ENCODE measurements around the gene SLC12A2.

SLC12A2 gene

DNA sequence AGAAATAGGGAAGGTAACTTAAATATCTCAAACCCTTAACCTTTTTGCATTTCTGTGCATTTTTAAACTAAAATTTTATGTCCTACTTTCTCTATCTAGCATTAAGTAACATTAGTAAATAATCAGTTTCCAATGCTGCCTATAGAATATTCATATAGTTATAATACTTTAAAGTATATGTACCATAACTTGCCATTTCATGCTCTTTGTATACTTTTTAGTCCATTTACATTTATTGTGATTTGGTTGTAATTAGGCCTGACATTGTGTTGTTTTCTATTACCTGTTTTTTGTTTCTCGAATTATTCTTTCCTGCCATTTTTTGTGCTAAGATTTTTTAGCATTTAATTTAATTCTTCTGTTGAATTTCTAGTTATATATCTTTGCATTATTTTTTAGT is 13.7 kb downstream of the SLC12A2 start:
- DNase-seq (ENCODE audit: low spot score), result no peak

DNA sequence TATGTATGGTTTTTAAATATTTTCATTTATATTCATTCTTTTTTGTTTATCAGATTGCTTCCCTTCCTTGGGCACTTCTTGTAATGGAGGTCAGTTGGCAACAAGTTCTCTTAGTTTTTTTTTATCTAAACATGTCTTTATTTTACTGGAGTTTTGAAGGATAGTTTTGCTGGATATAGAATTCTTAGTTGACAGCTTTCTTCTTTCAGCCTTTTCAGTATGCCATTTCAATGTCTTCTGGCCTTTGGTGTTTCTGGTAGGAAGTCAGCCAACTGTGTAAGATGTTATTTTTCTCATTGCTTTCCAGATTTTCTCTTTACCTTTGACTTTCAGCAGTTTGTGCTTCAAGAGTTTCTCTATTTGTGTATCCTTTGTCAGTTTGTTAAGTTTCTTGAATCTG is 14.2 kb downstream of the SLC12A2 start:
- DNase-seq (ENCODE audit: low spot score), result no peak

DNA sequence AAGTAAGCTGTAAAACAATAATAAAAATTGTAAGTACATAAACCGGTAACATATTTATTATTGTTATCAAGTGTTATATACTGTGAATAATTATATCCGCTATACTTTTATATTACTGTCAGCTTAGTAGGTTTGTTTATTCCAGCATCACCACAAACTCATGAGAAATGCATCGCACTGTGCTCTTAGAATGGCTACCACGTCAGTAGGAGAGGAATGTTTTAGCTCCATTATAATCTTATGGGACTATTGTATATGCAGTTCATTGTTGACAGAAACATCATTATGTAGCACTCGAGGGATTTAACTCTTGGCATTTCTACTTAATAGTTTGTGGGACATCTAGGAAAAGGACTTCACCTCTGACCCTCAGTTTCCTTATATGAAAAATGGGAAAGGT is 16.4 kb downstream of the SLC12A2 start:
- no peak for DNase-seq (ENCODE audit: low spot score)

DNA sequence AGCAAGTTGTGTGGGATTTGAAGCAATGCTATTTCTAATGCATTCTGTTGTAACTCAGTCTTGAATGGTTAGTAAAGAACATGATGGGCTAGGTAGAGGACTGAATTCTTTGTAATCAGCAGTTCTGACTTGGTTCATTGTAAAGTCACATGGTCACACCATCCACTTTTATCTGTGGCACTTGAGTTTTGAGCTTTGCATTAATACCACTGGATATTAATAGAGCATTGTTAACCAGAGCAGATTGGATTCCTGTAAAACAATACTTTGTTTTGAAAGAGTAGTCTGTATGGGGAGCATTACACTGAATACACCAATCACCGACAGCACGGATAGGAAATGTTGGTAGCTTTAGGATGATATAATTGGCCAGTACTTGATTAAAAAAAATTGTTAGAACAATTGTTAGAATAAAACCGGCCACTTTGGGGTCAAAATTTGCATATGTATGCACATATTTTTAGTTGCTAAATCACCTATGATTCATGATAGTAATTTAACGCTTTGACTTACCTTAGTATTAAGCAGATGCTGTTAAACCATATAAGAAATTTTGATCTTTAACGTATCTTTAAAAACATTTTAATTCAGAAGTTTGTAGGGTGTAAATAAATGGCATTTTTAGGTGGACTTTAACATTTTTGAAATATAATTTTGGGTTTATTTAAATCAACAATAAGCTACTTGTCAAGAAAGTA is 17.4 kb downstream of the SLC12A2 start:
- DNase-seq (ENCODE audit: low spot score), result no peak

DNA sequence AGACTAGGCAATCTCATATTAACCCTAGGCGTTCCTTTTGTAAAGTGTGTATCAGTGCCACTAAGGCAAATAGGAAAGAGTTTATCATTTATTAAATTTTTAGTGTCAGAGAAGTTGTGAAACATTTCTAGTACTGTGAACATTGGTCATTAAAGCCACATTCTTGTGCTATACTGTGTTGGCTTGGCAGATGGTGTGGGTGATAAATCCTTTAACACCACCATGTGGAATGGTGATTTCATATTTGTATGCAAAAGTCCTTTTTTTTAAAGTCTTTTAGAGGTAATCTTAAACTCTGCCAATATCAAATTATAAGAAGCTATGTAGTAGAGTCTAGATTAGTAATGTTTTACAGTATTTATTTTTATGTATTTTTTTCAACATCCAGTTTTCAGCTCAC is 18.1 kb downstream of the SLC12A2 start:
- DNase-seq (ENCODE audit: low spot score), result no peak

DNA sequence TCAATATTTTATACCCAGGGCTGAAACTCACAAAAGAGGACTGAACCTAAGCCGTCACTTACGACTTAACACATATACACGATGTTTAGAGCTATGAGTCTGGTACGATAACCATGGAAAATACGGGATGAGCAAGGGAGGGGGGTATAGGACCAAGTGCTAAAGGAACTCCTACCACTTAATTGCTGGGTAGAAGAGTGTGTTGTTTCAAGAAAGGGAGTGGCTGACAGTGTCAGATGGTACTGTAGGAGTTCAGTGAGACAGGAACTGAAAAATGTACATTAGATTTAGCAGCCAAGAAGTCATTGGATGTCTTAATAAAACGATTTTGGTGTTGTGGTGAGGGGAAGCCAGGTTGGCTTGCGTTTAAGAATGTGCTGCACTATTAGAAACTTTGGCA is 21.6 kb downstream of the SLC12A2 start:
- DNase-seq (ENCODE audit: low spot score), result no peak

DNA sequence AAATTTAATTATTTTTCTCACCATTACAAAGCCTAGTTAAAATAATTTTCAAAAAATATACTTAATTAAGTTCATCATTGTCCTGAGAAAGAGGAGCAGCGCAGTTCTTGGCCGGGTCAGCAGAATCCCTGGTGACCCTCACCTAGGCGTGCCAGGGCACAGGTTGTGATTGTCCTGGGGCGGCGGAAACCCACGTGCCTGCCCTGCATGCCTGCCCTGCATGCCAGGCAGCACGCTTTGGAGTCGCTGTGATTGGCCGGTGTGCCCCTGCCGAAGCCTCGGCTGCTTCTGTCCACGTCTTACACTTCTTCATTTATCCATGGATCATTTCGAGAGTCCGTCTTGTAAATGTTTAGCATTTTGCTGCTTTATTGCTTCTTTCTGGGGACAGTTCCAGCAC is 25.6 kb downstream of the SLC12A2 start:
- DNase-seq (ENCODE audit: low spot score), result no peak

DNA sequence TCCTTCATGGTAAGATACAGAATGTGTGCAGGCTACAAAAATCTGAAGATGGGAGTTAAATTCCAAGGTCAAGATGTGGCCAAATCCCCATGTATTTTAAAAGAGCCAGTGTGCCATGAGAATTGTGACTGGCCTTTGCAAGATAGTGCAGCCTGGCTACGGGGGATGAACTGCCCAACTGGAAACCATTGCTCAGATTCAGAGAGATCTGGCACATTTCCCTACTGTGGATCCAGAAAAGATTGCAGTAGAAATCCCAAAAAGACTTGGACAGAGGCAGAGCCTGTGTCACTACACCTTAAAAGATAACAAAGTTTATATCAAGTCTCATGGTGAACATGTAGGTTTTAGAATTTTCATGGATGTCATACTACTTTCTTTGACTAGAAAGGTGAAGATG is 26.2 kb downstream of the SLC12A2 start:
- DNase-seq (ENCODE audit: low spot score), result no peak

DNA sequence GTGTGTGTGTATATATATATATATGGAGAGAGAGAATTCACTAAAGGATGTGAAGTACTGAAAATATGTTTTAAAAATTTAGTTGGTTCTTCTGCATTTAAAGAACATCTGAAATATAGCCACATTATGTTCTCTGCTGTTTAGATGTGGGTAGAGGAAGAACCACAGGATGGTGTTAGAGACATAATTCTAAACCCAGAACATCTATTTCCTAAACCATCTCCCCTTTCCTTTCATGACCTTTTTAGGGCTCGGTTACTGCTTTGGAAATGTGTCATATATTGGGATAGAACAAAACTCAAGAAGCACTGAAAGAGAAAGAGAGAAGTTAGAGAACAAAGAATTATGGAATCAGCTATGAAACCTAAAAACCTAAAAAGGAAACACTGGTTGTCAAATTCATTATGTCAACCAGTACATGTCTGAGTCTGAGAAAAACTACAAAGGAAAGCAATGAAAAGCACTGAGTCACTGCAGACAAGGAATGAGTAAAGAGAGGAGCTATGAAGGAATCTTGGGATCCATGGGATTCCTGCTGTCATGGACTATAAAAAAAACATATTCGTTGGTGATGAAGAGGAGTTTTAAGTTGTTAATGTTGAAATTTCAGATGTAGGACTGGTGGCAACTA is 28.4 kb downstream of the SLC12A2 start:
- no peak for DNase-seq (ENCODE audit: low spot score)

DNA sequence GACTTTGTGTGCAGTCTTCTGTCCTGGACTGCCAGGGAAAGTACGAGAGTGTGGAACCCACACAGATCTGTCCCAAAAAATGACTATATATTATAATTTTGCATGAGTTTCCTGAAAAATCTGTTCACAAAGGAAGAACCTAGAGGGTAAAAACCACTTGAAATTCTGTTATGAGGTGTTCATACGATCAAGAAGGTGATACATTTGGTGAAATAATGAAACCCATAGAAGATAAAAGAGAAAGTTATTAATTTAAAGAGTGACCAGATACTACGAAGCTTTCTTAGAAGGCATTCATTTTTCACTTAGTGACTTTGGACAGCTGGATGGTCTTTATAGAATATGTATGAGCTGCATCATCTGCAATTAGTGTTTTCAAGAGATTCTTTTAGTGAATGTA is 32.9 kb downstream of the SLC12A2 start:
- DNase-seq (ENCODE audit: low spot score), result no peak

DNA sequence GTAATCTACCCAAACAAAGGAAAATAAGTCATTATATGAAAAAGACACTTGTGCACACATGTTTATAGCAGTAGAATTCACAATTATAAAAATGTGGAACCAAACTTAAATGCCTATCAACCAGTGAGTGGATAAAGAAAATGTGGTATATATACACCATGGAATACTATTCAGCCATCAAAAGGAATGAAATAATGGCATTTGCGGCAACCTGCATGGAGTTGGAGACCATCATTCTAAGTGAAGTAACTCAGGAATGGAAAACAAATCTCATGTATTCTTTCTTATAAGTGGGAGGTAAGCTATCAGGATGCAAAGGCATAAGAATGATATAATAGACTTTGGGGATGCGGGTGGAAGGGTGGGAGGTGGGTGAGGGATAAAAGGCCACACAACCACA is 34.6 kb downstream of the SLC12A2 start:
- no peak for DNase-seq (ENCODE audit: low spot score)

DNA sequence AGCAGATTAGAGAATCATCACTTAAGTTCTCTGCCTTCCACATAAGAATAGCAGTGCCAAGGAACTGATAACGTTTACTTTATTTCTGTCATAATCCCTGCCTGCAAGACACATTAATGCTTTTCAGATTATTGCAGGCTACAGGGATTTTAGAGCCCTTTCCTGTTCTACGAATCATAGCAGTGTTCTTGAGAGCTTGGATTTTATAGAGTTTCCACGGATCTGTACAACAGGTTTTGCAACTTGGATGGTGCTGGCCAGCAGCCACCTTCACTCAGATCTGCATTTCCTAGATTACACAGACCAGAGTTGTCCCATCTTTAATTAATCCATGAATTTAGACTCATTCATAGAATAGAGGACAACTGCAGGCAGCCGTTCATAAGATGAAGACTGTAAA is 38.1 kb downstream of the SLC12A2 start:
- no peak for DNase-seq (ENCODE audit: low spot score)

DNA sequence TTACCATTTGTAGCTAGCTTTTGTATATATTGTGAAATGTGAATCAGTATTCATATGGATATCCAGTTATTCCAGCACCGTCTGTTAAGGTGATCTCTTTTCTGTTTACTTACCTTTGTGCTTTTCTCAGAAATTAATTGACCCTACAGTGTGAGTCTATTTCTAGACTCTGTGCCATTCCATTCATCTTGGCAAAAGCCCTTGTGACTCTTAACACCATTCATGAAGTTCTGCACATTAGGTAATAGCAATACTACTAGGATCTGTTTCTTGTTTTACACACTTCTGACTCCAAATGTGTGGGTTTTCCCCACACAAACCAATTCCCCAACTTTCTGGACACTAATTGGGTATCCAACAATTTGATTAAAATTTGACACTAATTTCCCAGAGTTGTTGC is 40.4 kb downstream of the SLC12A2 start:
- DNase-seq (ENCODE audit: low spot score), result no peak

DNA sequence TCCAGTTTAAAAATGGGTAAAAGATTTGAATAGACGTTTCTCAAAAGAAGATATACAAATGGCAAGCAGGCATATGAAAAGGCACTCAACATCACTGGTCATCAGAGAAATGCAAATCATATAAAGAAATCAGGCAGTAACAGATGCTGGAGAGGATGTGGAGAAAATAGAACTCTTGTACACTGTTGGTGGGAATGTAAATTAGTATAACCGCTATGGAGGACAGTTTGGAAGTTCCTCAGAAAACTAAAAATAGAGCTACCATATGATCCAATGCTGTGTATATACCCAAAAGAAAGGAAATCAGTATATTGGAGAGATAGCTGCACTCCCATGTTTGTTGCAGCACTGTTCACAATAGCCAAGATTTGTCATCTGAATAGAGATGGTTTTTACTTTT is 42.7 kb downstream of the SLC12A2 start:
- no peak for DNase-seq (ENCODE audit: low spot score)

DNA sequence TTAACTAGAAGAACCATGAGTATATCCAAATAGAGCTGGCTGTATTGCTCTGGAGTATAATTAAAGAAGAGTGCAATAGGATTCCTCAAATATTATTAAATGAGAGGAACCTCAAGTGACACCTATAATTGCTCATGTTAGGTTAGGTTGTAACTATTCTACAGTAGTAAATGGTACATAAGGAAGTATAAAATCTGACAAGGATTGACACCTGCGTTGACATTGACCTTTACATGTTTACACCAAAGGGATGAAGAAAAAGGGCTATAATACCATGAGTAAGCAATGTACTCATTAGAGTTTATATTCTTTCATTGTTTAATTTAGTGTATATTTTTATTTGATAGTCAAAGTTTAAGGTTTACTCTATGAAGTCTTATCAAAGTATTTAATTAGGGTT is 48.9 kb downstream of the SLC12A2 start:
- DNase-seq (ENCODE audit: low spot score), result no peak

DNA sequence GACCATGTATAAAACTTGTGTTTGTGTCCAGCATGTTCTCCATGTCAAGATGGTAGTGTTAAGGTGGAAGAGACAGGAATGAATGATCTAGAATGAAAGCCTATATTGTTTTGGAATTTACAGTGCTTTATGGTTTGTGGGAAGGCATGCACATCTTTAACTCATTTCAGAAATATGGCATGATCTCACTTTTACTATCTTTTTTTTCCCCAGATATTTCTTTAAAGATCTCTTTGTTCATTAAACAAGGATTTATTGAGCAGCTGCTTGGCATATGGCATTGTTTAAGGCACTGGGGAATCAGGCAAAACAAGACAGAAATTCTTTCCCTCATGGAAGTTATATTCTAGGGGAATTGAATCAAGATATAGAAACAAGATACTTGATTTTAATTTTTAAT is 51.7 kb downstream of the SLC12A2 start:
- DNase-seq (ENCODE audit: low spot score), result no peak

DNA sequence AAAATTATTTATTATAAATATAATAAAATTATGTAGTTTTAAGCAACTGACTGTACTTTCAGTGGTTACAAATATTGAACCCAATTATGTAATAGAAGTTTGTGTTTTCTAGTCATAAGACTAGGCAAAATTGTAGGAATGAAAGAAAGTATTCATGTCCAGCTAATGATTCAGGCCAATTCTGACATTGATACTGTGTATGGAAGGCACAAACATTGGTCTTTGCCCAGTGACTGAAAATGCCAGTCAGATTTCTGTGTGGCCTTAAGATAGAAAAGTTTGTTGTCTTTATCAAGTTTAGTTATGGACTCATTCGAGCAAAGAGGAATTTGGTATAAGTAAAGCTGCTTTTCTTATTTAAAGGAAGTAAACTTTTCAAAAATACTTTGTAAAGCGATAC is 60.3 kb downstream of the SLC12A2 start:
- no peak for DNase-seq (ENCODE audit: low spot score)

DNA sequence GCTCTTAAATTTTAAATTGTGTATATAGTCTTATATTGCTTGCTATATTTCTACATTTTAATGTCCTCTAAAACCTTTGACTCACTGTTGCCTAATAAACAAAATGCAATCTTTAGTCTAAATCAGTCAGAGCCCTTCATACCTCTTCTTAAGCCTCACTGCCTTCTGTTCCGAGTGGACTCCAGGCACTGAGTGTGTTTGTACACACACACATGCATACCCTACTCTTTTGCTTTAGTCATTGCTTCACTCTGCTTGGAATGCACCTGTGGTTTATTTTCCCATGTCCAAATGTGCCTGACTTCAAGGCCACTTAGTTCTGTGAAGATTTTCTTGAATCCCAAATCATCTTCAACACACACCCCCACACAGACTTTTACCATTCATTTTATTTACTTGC is 60.9 kb downstream of the SLC12A2 start:
- DNase-seq (ENCODE audit: low spot score), result no peak

DNA sequence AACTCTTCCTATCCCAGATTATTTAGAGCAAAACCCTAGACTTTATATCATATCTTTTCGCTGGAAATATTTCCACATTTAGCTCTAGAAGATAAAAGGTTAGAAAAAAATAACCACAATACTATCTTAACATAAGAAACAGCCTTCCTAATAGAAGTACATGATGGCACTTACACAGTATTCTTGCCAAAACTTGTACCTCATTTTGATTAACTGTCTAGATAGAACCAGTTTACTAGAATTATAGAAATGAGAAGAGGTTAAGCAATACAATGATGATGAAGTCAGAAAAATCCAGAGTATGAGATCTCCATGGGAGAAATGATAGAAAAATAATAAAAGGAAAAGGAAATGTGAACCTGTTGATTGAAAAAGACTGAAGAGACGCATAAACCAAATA is 63.1 kb downstream of the SLC12A2 start:
- DNase-seq (ENCODE audit: low spot score), result no peak

DNA sequence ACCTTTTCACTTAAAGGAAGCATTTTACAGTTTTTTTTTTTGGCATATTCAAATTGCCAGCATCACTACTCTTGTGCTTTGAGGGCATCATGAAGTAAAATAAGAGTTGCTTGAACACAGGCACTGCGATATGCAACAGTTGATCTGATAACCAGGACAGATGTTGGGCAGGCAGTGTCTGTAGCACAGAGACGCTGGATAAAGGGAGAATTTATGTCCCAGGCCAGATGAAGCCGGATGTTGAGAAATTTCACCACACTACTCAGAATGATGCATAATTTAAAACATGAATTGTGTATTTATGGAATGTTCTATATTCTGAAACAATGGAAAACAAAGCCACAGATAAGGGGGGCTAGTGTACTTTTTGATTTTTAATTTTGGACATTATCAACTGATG is 71.4 kb downstream of the SLC12A2 start:
- no peak for DNase-seq (ENCODE audit: low spot score)

DNA sequence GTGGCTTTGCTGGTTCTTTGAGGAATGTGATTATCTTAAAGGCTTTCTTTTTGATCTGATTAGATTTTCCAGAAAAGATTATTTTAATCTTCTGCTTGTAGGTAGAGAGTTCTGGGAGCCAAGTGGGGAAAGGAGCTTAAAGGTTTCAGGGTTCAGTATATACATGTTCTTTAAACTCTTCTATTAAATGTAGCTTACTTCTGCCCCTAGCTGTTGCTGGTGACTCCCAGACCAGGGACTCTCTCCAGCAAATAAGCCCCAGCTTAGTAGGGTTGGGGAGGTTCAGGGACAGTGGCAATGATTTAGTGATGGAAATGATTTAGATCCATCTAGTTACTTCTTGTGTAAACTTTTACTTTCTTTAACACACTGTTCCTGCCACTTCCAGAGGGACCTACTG is 72.2 kb downstream of the SLC12A2 start:
- no peak for DNase-seq (ENCODE audit: low spot score)

DNA sequence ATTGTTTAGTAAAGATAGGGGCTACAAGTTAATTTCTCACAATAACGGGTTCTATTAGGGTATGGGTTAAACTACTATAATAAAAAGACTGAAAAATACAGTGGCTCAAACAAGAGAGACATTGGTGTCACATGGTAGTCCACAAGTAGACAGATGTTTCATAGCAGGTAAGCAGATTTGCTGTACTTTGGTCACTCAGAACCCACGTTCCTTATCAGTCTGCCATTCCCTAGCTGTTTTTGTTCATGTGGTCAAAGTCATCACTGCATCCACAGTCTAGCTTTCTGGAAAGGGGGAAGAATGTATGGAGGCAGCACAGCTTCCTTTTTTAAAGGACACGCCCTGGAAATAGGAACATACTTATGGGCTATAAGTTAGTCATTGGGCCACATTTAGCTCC is 73.0 kb downstream of the SLC12A2 start:
- DNase-seq (ENCODE audit: low spot score), result no peak

DNA sequence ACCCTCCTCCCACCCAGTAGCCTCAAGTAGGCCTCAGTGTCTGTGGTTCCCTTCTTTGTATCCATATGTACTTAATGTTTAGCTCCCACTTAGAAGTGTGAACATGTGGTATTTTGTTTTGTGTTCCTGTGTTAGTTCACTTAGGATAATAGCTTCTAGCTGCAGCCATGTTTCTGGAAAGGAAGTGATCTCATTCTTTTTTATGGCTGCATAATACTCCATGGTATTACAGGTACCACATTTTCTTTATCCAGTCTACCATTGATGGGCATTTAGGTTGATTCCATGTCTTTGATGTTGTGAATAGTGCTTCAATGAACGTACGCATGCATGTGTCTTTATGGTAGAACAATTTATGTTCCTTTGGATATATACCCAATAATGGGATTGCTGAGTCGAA is 74.8 kb downstream of the SLC12A2 start:
- no peak for DNase-seq (ENCODE audit: low spot score)

DNA sequence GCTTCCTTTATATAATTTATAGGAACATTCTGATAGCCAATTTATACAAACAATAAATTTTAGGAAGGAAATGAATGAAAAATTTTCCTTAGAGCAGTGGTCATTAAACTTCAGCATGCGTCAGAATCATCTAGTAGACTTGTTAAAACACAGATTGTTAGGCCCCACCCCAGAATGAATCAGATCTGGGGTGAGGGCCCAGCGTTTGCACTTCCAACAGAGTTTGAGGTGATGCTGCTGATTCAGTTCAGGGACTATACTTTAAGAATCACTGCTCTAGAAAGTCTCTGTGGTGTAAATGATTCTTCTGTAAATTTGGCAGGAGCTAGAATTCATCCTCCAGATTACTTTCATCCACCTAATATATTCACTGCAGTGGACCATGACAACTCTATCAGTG is 80.4 kb downstream of the SLC12A2 start:
- no peak for DNase-seq (ENCODE audit: low spot score)

All from hematopoietic multipotent progenitor cell treated with erythropoietin and hydrocortisone succinate and interleukin-3 and kit ligand, for 15 days (in vitro differentiated cells).